ENCODE results near the gene HOXC9.

GRCh38 chr12:53987787-53988230 is 12.2 kb upstream of the HOXC9 start:
- TF ChIP-seq POLR2A (IDR thresholded peaks at IDR 0.05) (no peak), CTCF (IDR thresholded peaks at IDR 0.05) (no peak)
